ENCODE data around the gene SNAI3.

Gene SNAI3

GRCh38 chr16:88697116-88697830, 11.0 kb upstream of the SNAI3 start (continued):
- TF ChIP-seq PRDM2 (tag by site-specific recombination; IDR thresholded peaks at IDR 0.05; ENCODE audit: borderline replicate concordance): no peak
- TF ChIP-seq ZNF629 (tag by site-specific recombination; IDR thresholded peaks at IDR 0.05): no peak
- no peak for TF ChIP-seq ZNF266 (tag by site-specific recombination; IDR thresholded peaks at IDR 0.05; ENCODE audit: low read depth)
- TF ChIP-seq ZNF223 (tag by site-specific recombination; IDR thresholded peaks at IDR 0.05): no peak

- H3K36me3 ChIP-seq (ENCODE audit: control insufficient read depth in 2 of 2, insufficient read depth in 1 of 2, low read length in 2 of 2): peaks cover 0 to 40% of the 10 kb centered on the region in 2 experiments; a peak in 2 of 3 replicates
Measured at GRCh38 chr16:88696441-88696840, 10.1 kb upstream of the SNAI3 start.

More at GRCh38 chr16:88696441-88696840, 10.1 kb upstream of the SNAI3 start:
- Histone ChIP-seq H3K4me3 (ENCODE audit: low read depth, low read length) (no peak overlapping the region), H3K27ac (ENCODE audit: extremely low read depth, low read depth, low read length) (no peak overlapping the region), H3K4me1 (ENCODE audit: control insufficient read depth, insufficient read depth, low read length) (no peaks in the 10 kb centered on the region), H3K9me3 (ENCODE audit: control insufficient read depth, insufficient read depth, low read depth, low read length) (no peaks in the 10 kb centered on the region)
- ChIA-PET POLR2A (no interaction called here), CTCF (no interaction called here)
- no peak for TF ChIP-seq ZNF544 (tag by site-specific recombination; IDR thresholded peaks at IDR 0.05)
- no peak for TF ChIP-seq ZNF596 (tag by site-specific recombination; IDR thresholded peaks at IDR 0.05)
- TF ChIP-seq ZNF692 (tag by site-specific recombination; IDR thresholded peaks at IDR 0.05): no peak
- no peak for TF ChIP-seq SETDB1 (IDR thresholded peaks at IDR 0.05; ENCODE audit: insufficient read length, low read length)
- no peak for TF ChIP-seq HOXC10 (CRISPR knock-in tag; IDR thresholded peaks at IDR 0.05)
- no peak for TF ChIP-seq ZNF26 (tag by site-specific recombination; IDR thresholded peaks at IDR 0.05)
- no peak for TF ChIP-seq TCF7L2 (IDR thresholded peaks at IDR 0.05; ENCODE audit: borderline replicate concordance, low read depth, low read length)
- TF ChIP-seq ZNF239 (tag by site-specific recombination; IDR thresholded peaks at IDR 0.05): no peak
- no peak for TF ChIP-seq ZNF394 (tag by site-specific recombination; IDR thresholded peaks at IDR 0.05; ENCODE audit: borderline replicate concordance)
- no peak for TF ChIP-seq ZBTB7A (tag by site-specific recombination; IDR thresholded peaks at IDR 0.05; ENCODE audit: low read depth)
- TF ChIP-seq ZBTB10 (tag by site-specific recombination; IDR thresholded peaks at IDR 0.05): no peak
- TF ChIP-seq ZNF704 (tag by site-specific recombination; IDR thresholded peaks at IDR 0.05): no peak
- TF ChIP-seq ZNF488 (tag by site-specific recombination; IDR thresholded peaks at IDR 0.05): no peak
